HepG2 (cell line): ENCODE measurements around the gene CDC26. TPM values are rescaled to one million over a fixed set of nuclear protein-coding genes. Genes with fewer than 3 reads are reported as not detected.

Experiments
- CCAR2 ChIP-seq: fragments of 200-400 bp; formaldehyde crosslinking; optimal IDR thresholded peaks from 2 replicates; pipeline ENCODE3; 2018; ENCODE audit warnings: low read depth, mild to moderate bottlenecking, low read length, moderate library complexity
- FOSL1 ChIP-seq: sonication (generic); formaldehyde crosslinking; IDR thresholded peaks from 2 replicates; pipeline ENCODE4 v1.9.0; 2021; ENCODE audit warnings: missing genetic modification reagents, borderline replicate concordance
- HMG20A ChIP-seq: IDR thresholded peaks from 2 replicates; pipeline ENCODE4 v1.6.1; 2016; ENCODE audit warnings: borderline replicate concordance
- HNF4A ChIP-seq: sonication (generic); formaldehyde crosslinking; IDR thresholded peaks from 2 replicates; pipeline ENCODE4 v1.4.0; 2020; ENCODE audit warnings: missing genetic modification reagents
- MBD4 ChIP-seq: IDR thresholded peaks from 2 replicates; pipeline ENCODE4 v1.6.1; 2012; ENCODE audit warnings: low read length, inconsistent platforms, borderline replicate concordance
- MZF1 ChIP-seq: sonication (generic); formaldehyde crosslinking; IDR thresholded peaks from 2 replicates; pipeline ENCODE4 v1.8.1; 2023; ENCODE audit warnings: mild to moderate bottlenecking, missing genetic modification reagents, borderline replicate concordance
- RELA ChIP-seq: sonication (generic); formaldehyde crosslinking; IDR thresholded peaks from 2 replicates; pipeline ENCODE4 v1.4.0; 2020; ENCODE audit warnings: missing genetic modification reagents
- ZFX ChIP-seq: sonication (generic); formaldehyde crosslinking; IDR thresholded peaks from 2 replicates; pipeline ENCODE4 v1.4.0; 2020; ENCODE audit warnings: mild to moderate bottlenecking, low read depth, missing genetic modification reagents, moderate library complexity
- ZNF224 ChIP-seq: sonication (generic); formaldehyde crosslinking; IDR thresholded peaks from 2 replicates; pipeline ENCODE4 v1.5.0; 2020; ENCODE audit warnings: mild to moderate bottlenecking, missing genetic modification reagents
- ZNF253 ChIP-seq: sonication (generic); formaldehyde crosslinking; IDR thresholded peaks from 2 replicates; pipeline ENCODE4 v1.8.0; 2022; ENCODE audit warnings: mild to moderate bottlenecking, missing genetic modification reagents, borderline replicate concordance
- ZNF510 ChIP-seq: sonication (generic); formaldehyde crosslinking; IDR thresholded peaks from 2 replicates; pipeline ENCODE4 v1.4.0; 2020; ENCODE audit warnings: low read depth, mild to moderate bottlenecking, missing genetic modification reagents
- ZNF552 ChIP-seq: sonication (generic); formaldehyde crosslinking; IDR thresholded peaks from 2 replicates; pipeline ENCODE4 v1.9.0; 2022; ENCODE audit warnings: missing genetic modification reagents, mild to moderate bottlenecking, borderline replicate concordance
- ZNF598 ChIP-seq: sonication (generic); formaldehyde crosslinking; IDR thresholded peaks from 2 replicates; pipeline ENCODE4 v1.5.1; 2020; ENCODE audit warnings: mild to moderate bottlenecking, missing genetic modification reagents, borderline replicate concordance
- ZNF780A ChIP-seq: sonication (generic); formaldehyde crosslinking; IDR thresholded peaks from 2 replicates; pipeline ENCODE4 v1.8.0; 2022; ENCODE audit warnings: mild to moderate bottlenecking, missing genetic modification reagents, moderate library complexity
- ZNF83 ChIP-seq: sonication (generic); formaldehyde crosslinking; IDR thresholded peaks from 2 replicates; pipeline ENCODE4 v1.4.0; 2020; ENCODE audit warnings: missing genetic modification reagents, mild to moderate bottlenecking, borderline replicate concordance
- ZSCAN12 ChIP-seq: sonication (generic); formaldehyde crosslinking; IDR thresholded peaks from 2 replicates; pipeline ENCODE4 v1.9.0; 2021; ENCODE audit warnings: mild to moderate bottlenecking, missing genetic modification reagents
- ZSCAN29 ChIP-seq: sonication (generic); formaldehyde crosslinking; conservative IDR thresholded peaks from 2 replicates; pipeline ENCODE4 v1.4.0; 2020; ENCODE audit warnings: mild to moderate bottlenecking, missing genetic modification reagents
- polyA plus RNA-seq, 8 experiments: library from polyadenylated mRNA; depleted of rRNA in 3 of 8; stranded (reverse) in 7 of 8; unstranded in 1 of 8; fragments of >200 nt; fragmentation: Illumina TruSeq in 4 of 8; extraction: Trizol in 4 of 8; gene quantifications; 2 replicates each; pipeline versions ENCODE4 v1.2.1 to v1.2.3, GENCODE V29; 2011 to 2016; ENCODE audit warnings: low read depth in 4 of 8, missing spikeins in 1 of 8, mixed read lengths in 1 of 8; ENCODE audit not compliant: insufficient read depth in 1 of 8
- total RNA-seq, 5 experiments: library from RNA; depleted of rRNA; stranded (reverse); fragments of >200 nt; fragmentation: Illumina TruSeq; extraction: Trizol; gene quantifications; 2 replicates each; pipeline ENCODE4 v1.2.3, GENCODE V29; 2016; ENCODE audit warnings: low read depth in 1 of 5
- TF ChIP-seq, protein P1 (sequence below): sonication (generic); formaldehyde crosslinking; conservative IDR thresholded peaks from 2 replicates; pipeline ENCODE4 v1.4.0; 2020; ENCODE audit warnings: missing genetic modification reagents
- TF ChIP-seq, protein P2 (sequence below): sonication (generic); formaldehyde crosslinking; IDR thresholded peaks from 2 replicates; pipeline ENCODE4 v1.5.1; 2020; ENCODE audit warnings: missing genetic modification reagents, mild to moderate bottlenecking, borderline replicate concordance
- TF ChIP-seq, protein P3 (sequence below): IDR thresholded peaks from 2 replicates; pipeline ENCODE4 v1.6.1; 2016; ENCODE audit warnings: low read depth, control low read depth
- TF ChIP-seq, protein P4 (sequence below): sonication (generic); formaldehyde crosslinking; IDR thresholded peaks from 2 replicates; pipeline ENCODE4 v1.4.0; 2020; ENCODE audit warnings: missing genetic modification reagents, low read depth, mild to moderate bottlenecking, borderline replicate concordance

CDC26 gene
- total and polyA plus RNA-seq, 2 of the 13 experiments (the other 11 are each of a cell fraction or from before 2014, with no cell fraction given), result 26.6 to 57.9 TPM

DNA sequence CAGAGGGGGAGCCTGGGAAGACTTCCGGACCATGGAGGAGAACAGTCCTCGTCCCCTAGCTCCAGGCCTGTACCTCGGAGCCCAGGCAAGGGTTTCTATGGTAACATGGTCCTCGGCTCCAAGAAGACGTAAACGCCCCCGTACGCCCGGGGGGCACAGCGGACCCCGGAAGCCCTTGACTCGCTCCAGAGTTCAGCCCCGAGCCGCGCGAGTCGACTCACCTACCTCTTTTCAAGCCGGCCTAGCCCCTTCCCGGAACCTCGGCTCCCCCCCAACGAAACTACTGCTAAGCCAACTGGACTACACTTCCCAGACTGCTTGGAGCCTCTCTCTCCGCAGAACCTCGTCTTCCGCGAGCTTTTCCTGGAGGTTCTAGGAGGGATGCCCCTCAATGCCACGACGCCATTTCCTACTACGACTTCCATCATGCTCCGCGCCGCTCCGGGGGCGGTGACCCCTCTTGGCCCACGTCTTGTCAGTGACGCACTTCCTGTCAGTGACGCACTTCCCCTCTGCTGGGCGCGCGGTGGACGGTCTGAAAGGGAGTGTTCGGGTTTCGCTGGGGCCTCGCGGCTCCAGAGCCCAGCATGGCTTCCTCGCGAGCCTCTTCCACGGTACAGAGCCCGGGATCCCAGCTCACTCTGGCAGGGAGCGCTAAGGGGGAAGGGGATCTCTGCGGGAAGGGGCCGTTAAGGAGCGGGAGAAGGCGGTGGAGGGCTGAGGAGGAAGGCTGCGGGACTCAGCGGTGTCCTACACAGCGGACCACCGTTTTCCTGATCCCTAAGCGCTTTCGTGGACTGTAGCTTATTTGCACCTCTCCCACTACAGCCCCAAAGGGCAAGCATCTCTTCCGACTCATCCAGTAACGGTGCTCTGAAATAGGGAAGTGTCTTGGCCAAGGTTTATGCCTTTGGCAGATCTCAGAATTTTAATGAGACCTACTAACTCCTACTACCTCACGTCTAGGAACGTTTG, at the start of gene CDC26, which contains the start of gene PRPF4 (continued):
- TF ChIP-seq ZNF598, result peak; percentile 62; the same call in 1 of the 2 replicates
- peak; percentile 8; the same call in 1 of the 2 replicates for TF ChIP-seq ZNF552 (CRISPR knock-in tag)
- TF ChIP-seq ZNF510, result peak; percentile 85
- no peak for TF ChIP-seq HMG20A (CRISPR knock-in tag)
- peak; percentile 90 for TF ChIP-seq ZFX
- TF ChIP-seq ZNF224 (CRISPR knock-in tag), result no peak
- no peak for TF ChIP-seq MBD4
- no peak for TF ChIP-seq ZNF83
- TF ChIP-seq, protein P1, sequence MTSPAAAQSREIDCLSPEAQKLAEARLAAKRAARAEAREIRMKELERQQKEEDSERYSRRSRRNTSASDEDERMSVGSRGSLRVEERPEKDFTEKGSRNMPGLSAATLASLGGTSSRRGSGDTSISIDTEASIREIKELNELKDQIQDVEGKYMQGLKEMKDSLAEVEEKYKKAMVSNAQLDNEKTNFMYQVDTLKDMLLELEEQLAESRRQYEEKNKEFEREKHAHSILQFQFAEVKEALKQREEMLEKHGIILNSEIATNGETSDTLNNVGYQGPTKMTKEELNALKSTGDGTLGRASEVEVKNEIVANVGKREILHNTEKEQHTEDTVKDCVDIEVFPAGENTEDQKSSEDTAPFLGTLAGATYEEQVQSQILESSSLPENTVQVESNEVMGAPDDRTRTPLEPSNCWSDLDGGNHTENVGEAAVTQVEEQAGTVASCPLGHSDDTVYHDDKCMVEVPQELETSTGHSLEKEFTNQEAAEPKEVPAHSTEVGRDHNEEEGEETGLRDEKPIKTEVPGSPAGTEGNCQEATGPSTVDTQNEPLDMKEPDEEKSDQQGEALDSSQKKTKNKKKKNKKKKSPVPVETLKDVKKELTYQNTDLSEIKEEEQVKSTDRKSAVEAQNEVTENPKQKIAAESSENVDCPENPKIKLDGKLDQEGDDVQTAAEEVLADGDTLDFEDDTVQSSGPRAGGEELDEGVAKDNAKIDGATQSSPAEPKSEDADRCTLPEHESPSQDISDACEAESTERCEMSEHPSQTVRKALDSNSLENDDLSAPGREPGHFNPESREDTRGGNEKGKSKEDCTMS, result no peak
- TF ChIP-seq FOSL1 (CRISPR knock-in tag), result no peak
- TF ChIP-seq, protein P2, sequence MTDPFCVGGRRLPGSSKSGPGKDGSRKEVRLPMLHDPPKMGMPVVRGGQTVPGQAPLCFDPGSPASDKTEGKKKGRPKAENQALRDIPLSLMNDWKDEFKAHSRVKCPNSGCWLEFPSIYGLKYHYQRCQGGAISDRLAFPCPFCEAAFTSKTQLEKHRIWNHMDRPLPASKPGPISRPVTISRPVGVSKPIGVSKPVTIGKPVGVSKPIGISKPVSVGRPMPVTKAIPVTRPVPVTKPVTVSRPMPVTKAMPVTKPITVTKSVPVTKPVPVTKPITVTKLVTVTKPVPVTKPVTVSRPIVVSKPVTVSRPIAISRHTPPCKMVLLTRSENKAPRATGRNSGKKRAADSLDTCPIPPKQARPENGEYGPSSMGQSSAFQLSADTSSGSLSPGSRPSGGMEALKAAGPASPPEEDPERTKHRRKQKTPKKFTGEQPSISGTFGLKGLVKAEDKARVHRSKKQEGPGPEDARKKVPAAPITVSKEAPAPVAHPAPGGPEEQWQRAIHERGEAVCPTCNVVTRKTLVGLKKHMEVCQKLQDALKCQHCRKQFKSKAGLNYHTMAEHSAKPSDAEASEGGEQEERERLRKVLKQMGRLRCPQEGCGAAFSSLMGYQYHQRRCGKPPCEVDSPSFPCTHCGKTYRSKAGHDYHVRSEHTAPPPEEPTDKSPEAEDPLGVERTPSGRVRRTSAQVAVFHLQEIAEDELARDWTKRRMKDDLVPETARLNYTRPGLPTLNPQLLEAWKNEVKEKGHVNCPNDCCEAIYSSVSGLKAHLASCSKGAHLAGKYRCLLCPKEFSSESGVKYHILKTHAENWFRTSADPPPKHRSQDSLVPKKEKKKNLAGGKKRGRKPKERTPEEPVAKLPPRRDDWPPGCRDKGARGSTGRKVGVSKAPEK (CRISPR knock-in tag), result no peak
- TF ChIP-seq, protein P3, sequence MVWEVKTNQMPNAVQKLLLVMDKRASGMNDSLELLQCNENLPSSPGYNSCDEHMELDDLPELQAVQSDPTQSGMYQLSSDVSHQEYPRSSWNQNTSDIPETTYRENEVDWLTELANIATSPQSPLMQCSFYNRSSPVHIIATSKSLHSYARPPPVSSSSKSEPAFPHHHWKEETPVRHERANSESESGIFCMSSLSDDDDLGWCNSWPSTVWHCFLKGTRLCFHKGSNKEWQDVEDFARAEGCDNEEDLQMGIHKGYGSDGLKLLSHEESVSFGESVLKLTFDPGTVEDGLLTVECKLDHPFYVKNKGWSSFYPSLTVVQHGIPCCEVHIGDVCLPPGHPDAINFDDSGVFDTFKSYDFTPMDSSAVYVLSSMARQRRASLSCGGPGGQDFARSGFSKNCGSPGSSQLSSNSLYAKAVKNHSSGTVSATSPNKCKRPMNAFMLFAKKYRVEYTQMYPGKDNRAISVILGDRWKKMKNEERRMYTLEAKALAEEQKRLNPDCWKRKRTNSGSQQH (CRISPR knock-in tag), result peak; percentile 88
- TF ChIP-seq MZF1 (CRISPR knock-in tag), result no peak
- no peak for TF ChIP-seq RELA (CRISPR knock-in tag)
- TF ChIP-seq, protein P4, sequence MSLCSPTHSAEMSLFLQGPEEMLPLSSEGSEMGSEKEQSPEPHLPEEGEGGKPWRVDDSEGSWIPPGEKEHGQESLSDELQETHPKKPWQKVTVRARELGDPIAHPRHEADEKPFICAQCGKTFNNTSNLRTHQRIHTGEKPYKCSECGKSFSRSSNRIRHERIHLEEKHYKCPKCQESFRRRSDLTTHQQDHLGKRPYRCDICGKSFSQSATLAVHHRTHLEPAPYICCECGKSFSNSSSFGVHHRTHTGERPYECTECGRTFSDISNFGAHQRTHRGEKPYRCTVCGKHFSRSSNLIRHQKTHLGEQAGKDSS (CRISPR knock-in tag), result no peak; the same call in 1 of the 2 replicates
- TF ChIP-seq CCAR2, result no peak
- TF ChIP-seq ZNF780A (CRISPR knock-in tag), result no peak
- no peak for TF ChIP-seq ZNF253 (CRISPR knock-in tag)
- TF ChIP-seq HNF4A (CRISPR knock-in tag), result no peak
- TF ChIP-seq ZSCAN29 (CRISPR knock-in tag), result 0 out of 2 replicates have a peak, but pooled peaks have one; percentile 25
- TF ChIP-seq ZSCAN12, result no peak
